ENCODE measurements around the gene NFIB. TPM values are rescaled to one million over a fixed set of nuclear protein-coding genes. Genes with fewer than 3 reads are reported as not detected.

The NFIB gene
- total RNA-seq, 1 donor from 2014 or later: 99.9 TPM

DNA sequence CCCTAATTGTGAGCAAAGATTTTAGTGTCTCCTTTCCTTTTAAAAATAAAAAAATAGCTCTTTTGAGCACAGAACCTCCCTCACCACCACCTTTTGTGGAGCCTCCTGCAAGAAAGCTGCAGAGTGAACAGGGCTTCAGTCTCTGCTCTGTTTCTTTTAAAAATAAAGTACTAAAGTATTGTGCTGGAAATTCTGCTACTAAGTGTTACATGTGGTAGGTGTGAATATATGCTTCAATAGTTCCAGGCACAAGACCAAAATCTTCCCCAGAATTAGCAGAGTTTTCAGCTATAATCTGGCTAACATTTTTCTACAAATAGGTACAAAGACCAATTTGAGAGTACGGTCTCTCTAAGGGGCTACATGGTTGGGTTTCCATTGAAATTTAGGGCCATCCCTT, 40.3 kb upstream of the NFIB start:
- intact Hi-C loops (cut with DNase I): loop anchor here (5.0 to 10.0 kb wide), 8 partner anchors 257 to 1319 kb away; partner anchors contain the start of gene MPDZ
- Histone ChIP-seq H3K9me3 (no peaks in the 10 kb centered on the region), H3K36me3 (no peaks in the 10 kb centered on the region), H3K27ac (peak overlapping the region; percentile 51 to 57), H3K4me1 (peaks cover 14 to 35% of the 10 kb centered on the region in 2 donors), H3K27me3 (no peaks in the 10 kb centered on the region), H3K4me3 (peak overlapping the region in 1 of 2 donors; percentile 68)
- TF ChIP-seq, protein P1, sequence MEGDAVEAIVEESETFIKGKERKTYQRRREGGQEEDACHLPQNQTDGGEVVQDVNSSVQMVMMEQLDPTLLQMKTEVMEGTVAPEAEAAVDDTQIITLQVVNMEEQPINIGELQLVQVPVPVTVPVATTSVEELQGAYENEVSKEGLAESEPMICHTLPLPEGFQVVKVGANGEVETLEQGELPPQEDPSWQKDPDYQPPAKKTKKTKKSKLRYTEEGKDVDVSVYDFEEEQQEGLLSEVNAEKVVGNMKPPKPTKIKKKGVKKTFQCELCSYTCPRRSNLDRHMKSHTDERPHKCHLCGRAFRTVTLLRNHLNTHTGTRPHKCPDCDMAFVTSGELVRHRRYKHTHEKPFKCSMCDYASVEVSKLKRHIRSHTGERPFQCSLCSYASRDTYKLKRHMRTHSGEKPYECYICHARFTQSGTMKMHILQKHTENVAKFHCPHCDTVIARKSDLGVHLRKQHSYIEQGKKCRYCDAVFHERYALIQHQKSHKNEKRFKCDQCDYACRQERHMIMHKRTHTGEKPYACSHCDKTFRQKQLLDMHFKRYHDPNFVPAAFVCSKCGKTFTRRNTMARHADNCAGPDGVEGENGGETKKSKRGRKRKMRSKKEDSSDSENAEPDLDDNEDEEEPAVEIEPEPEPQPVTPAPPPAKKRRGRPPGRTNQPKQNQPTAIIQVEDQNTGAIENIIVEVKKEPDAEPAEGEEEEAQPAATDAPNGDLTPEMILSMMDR (IDR thresholded peaks at IDR 0.05): no peak
- DNase-seq (ENCODE audit: low spot score in 2 of 2): no peak

DNA sequence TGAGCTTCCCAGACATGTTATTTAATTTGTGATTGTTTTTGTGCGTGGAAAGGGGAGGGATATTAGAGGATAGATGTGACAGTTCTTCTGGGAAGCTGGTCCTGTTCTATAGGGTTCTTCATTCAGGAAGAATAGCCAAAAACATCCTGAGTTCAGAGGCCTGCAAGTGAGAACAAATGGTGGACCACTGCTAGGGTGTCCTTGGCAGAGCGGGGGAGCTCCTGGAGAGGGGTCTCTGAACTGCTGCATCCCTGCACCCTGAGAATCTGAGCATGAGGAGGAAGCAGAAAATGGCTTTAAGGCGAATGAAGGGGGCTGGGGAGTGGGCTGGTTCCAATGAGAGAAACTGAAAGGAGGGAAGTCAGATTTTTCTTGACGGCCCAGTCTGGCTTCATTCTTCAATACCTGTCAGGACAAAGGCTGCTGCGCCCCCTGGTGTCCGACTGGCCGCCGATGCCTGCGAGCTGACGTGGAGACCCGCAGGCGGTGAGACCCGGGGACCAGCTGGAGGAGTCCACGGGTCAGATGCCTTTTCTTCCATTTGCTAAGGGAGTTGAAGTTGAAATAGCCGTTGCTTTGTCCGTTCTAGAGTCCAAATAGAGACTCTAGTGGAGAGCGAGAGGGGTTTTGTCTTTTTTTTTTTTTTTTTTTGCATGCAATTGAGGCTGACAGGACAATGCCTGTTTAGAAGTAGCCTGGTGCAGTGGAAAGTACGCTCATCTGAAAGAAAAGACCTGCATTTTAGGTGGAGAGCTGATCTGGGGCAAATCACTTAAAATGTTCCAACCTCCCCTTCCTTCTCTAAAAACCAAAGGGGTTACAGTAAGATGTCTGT, 39.5 kb upstream of the NFIB start:
- H3K9me3 ChIP-seq: no peaks in the 10 kb centered on the region
- H3K27ac ChIP-seq: peak overlapping the region; percentile 87 to 90
- H3K27me3 ChIP-seq: no peaks in the 10 kb centered on the region
- TF ChIP-seq, protein P1 (IDR thresholded peaks at IDR 0.05): peak; percentile 87 to 96 (median 90)
- DNase-seq (ENCODE audit: low spot score in 2 of 2): peak; percentile 49 to 96
- no peaks in the 10 kb centered on the region for H3K36me3 ChIP-seq
- intact Hi-C loops (cut with DNase I): loop anchor here (1.0 to 10.0 kb wide), 9 partner anchors 256 to 1319 kb away; partner anchors contain the start of gene MPDZ
- H3K4me1 ChIP-seq: peaks cover 14 to 35% of the 10 kb centered on the region in 2 donors
- H3K4me3 ChIP-seq: peak overlapping the region; percentile 18 to 68

DNA sequence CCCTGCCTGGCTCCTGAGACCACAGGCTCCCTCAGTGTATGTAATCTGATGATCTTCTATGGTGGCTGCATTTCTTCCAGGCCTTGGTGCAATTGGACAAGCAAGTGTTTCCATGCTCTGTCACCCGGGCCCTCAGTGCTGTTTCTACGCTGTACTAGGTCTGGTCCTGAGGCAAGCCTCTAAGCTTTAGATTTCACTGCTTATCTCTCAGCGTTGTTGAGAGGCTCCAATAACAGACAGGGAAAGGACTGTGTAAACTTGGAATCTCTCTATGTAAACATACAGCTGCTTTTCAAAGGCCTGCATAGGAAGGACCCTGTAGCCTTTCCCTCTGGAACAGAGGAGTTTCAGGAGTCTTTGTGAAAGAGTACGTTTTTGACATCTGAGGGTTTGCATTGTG, 38.6 kb upstream of the NFIB start:
- H3K4me3 ChIP-seq: peak overlapping the region; percentile 4 to 68
- no peak for DNase-seq (ENCODE audit: low spot score in 2 of 2)
- no peaks in the 10 kb centered on the region for H3K27me3 ChIP-seq
- peak overlapping the region; percentile 87 to 90 for H3K27ac ChIP-seq
- no peaks in the 10 kb centered on the region for H3K9me3 ChIP-seq
- TF ChIP-seq, protein P1 (IDR thresholded peaks at IDR 0.05): no peak
- intact Hi-C loops (cut with DNase I): loop anchor here (5.0 to 10.0 kb wide), 8 partner anchors 255 to 1318 kb away; partner anchors contain the start of gene MPDZ
- no peaks in the 10 kb centered on the region for H3K36me3 ChIP-seq
- H3K4me1 ChIP-seq: peaks cover 14 to 35% of the 10 kb centered on the region in 2 donors

DNA sequence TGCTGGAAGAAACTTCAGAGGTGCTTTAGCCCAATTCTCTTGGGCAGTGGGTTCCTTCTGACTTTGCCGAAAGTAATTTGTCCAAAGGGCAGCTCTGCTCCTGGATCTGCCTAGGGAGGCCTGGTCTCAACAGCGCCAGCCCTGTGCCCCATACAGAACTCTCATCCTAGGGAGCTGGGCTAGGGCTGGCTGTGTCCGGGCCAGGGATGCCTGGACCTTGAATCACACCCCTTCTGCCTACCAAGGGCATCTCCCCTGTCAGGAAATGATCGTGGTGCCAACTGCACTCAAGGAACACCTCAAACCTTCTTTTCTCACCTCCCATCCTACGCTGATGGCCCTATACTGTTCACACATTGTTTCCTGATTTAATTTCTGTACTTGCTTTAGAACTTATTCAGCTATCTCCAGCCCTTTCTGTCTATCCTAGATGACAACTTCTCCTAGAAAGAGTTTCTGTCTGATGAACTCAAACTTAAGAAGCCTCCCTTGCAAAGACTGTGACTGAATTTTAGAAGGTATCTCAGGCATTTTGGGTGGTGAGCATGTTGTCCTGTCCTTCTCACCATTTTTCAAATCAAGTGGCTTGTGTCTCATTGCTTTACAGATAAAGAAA, 37.4 kb upstream of the NFIB start:
- Histone ChIP-seq H3K27me3 (no peaks in the 10 kb centered on the region), H3K4me3 (peak overlapping the region in 1 of 2 donors; percentile 68), H3K9me3 (no peaks in the 10 kb centered on the region), H3K36me3 (no peaks in the 10 kb centered on the region), H3K4me1 (peaks cover 10 to 34% of the 10 kb centered on the region in 2 donors), H3K27ac (peak overlapping the region; percentile 87 to 90)
- intact Hi-C loops (cut with DNase I): loop anchor here (5.0 to 10.0 kb wide), 8 partner anchors 254 to 1317 kb away; partner anchors contain the start of gene MPDZ
- TF ChIP-seq, protein P1 (IDR thresholded peaks at IDR 0.05): no peak
- no peak for DNase-seq (ENCODE audit: low spot score in 2 of 2)

DNA sequence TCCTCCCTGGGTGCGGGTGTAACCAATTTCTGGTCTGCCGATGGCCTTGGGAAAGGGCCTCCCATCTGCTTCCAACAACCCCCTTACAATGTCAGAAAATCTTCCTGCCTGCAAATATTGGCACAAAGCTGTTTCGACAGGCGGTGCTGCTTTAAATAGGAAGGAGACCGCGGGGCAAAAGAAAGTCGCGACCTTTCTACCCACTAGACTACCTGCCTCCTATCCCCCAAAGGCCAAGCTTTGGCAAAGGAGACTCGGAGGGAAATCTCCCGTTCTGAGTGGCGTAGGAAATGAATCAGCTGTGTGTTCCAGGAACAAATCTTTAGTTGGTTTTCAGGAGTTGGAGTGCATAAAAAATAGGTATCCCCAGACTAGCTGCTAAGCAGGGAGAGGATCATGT, 36.8 kb upstream of the NFIB start:
- TF ChIP-seq, protein P1 (IDR thresholded peaks at IDR 0.05): no peak
- Histone ChIP-seq H3K4me1 (peaks cover 10 to 31% of the 10 kb centered on the region in 2 donors), H3K9me3 (no peaks in the 10 kb centered on the region), H3K36me3 (no peaks in the 10 kb centered on the region), H3K27ac (peak overlapping the region; percentile 87 to 90), H3K27me3 (no peaks in the 10 kb centered on the region), H3K4me3 (peak overlapping the region; percentile 58 to 68)
- intact Hi-C loops (cut with DNase I): loop anchor here (5.0 to 10.0 kb wide), 8 partner anchors 253 to 1316 kb away; partner anchors contain the start of gene MPDZ
- no peak for DNase-seq (ENCODE audit: low spot score in 2 of 2)
